NK-92 treated with Interleukin-12 subunit alpha and Interleukin-12 subunit beta, amount 100 ng/mL, for 24 hours (cell line): ENCODE data around the gene CHAC2.
"Not testable (repeated sequence)": the region's sequence is repeated elsewhere in the genome, so short reads cannot be mapped to it uniquely, and the experiment has no call there.

Experiments
- DNase-seq: peaks from one replicate; lab custom pipeline; 2025; lab: John Stamatoyannopoulos, UW

The CHAC2 gene

GRCh38 chr2:53778536-53779162 lies 11.0 kb downstream of the CHAC2 start:
- DNase-seq: no peak

GRCh38 chr2:53780056-53780455 lies 12.5 kb downstream of the CHAC2 start:
- DNase-seq: no peak

- no peak for DNase-seq
Observed at GRCh38 chr2:53782676-53783075, 15.1 kb downstream of the CHAC2 start.

- DNase-seq: no peak
Observed at GRCh38 chr2:53784436-53784835, 16.8 kb downstream of the CHAC2 start.

- no peak for DNase-seq
Observed at GRCh38 chr2:53785366-53785765, 17.8 kb downstream of the CHAC2 start.

GRCh38 chr2:53786352-53786704 lies 18.7 kb downstream of the CHAC2 start:
- DNase-seq: no peak

DNA sequence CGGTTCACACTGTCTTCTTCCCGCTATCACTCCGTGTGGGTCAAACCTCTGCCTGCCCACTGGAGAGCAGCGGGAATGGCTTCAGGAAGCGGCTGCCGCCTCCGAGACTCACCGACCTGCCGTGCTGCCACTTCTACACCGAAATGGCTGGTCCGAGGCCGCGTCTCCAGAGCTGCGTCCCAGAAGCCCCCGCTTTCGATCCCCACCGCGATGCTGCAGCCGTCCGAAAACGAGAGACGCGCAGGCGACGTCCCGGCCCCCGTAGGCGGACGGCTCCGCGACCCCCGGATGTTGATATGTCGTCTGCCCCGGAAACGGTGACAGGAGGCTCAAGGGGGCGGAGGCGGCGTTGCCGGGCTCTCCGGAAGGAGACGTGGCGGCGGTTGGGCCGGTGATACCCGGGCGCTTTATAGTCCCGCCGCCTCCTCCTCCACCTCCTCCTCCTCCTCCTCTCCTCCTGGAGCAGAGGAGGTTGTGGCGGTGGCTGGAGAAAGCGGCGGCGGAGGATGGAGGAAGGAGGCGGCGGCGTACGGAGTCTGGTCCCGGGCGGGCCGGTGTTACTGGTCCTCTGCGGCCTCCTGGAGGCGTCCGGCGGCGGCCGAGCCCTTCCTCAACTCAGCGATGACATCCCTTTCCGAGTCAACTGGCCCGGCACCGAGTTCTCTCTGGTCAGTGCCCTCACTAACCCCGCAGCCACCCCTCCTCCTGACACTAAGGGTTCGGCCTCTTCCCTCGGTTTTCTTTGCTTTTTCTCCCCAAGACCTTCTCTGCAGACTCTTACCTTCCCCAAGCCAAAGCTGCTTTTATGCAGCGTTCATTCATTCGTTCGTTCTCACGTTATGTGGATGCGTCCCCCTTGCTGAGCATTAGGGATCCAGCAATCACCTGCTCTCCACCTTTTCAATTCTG lies 19.4 kb downstream of the CHAC2 start, which contains the start of the genes ASB3 and ERLEC1:
Gene ASB3, minus strand, starts transcription at position 249 of the 909 bp plus-strand sequence. CDS start 21,381 bp downstream, outside the sequence.
Gene ERLEC1, plus strand, starts transcription at position 340 of the 909 bp plus-strand sequence. Its CDS starts 167 bp downstream, at position 507.
- peak; percentile 85 for DNase-seq

DNA sequence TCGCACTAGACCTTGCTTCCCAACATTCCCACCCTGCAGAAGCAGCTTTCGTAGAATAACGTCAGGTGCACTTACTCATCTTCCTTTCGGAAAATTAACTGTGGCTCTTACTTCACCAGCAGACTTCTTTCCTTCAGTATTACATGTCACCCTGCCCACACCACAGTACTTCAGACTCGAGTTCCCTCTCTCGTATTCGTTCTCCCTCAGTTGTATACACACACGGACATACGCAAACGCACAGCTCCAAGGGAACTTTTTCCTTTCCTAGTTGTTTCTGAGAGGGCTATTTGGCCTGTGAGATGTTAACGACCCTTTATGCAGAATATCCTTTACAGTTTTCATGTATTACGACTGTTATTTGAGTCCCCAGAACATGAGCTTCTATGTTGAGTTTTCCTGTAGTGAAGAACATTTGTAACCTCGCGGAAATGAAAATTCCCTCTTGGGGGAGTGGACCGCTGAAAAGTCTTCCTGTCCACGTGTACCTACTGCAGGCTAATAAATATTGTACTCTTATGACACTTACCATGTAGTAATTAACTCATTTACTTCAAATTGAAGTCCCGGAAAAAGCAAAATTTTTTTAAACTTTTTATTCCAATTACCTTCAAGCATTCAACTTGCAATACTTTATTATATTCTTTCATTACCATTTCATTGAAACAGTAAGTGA lies 20.1 kb downstream of the CHAC2 start:
- no peak for DNase-seq

GRCh38 chr2:53793261-53793660 lies 25.7 kb downstream of the CHAC2 start:
- DNase-seq: no peak

- DNase-seq: no peak
Observed at GRCh38 chr2:53793821-53794220, 26.2 kb downstream of the CHAC2 start.

- no peak for DNase-seq
Observed at GRCh38 chr2:53801547-53801946, 33.9 kb downstream of the CHAC2 start.

DNA sequence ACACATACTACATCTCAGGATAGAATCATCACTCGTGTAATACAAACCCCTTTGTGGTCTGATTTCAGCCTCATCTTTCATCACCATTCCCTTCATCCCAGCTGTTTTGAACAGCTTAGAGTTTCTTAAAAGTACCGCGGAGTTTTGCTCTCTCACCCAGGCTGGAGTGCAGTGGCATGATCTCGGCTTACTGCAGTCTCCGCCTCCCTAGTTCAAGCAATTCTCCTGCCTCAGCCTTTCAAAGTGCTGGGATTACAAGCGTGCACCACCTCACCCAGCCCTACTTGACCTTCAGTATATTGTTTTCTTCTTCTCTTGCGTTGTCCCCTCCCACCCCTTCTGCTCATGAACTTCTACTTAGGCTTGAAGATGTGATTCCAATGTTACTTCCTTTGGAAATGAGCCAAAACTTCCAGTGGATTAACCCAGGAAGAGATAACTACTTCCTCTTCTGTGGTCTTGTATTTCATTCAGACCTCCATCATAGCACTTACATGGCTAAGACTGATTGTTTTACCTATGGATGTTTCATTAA lies 35.1 kb downstream of the CHAC2 start:
- DNase-seq: no peak

- DNase-seq: no peak
Observed at GRCh38 chr2:53811601-53812000, 44.0 kb downstream of the CHAC2 start.

DNA sequence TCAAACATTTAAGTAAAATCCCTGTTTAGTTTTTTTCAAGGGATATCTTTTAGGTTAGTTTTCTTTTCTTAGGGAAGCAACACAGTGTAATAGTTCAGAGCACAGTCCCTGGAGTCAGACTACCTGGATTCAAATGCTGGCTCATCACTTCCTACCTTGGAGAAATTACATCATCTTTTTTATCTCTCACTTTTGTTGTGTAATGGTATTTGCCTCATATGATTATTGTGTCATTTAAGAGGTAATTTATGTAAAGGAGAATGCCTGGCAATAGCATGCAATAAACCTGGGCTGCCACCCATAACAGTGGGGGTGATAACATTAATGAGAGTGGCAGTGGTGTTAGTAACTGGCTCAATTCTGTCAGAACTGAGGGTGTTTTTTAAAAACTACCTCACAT lies 45.5 kb downstream of the CHAC2 start:
- DNase-seq: no peak

- no peak for DNase-seq
Observed at GRCh38 chr2:53818854-53819435, 51.3 kb downstream of the CHAC2 start.

DNA sequence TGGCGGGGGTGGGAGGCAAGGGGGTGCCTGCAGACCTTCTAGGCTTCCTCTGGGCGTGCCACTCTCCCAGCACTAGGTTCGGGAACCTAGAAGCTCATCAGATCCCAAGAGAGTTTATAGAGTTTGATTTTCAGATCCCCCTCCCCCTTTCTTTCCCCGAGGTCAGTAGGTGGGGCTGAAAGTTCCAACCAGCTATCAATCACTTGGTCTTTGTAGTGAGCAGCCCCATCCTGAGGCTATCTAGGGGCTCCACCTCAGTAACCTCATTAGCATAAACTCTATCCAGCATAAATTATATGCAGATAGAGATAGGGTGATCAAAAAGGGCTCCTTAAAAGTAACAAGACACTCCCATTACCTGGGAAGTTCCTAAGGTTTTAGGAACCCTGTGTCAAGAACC lies 52.0 kb downstream of the CHAC2 start:
- no peak for DNase-seq

DNA sequence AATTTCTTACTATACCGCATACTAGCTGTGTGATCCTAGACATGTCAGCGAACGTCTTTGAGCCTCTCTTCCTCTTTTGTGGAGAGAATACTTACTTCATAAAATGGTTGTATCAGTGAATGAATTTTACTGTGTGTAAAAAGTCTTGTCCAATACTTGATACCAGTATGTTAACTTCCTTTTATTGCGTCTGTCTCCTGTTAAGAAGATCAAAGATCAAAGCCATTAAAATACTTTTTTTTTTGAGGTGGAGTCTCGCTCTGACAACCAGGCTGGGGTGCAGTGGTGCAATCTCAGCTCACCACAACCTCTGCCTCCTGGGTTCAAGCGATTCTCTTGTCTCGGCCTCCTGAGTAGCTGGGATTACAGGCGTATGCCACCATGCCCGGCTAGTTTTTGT lies 52.4 kb downstream of the CHAC2 start:
- DNase-seq: no peak

DNA sequence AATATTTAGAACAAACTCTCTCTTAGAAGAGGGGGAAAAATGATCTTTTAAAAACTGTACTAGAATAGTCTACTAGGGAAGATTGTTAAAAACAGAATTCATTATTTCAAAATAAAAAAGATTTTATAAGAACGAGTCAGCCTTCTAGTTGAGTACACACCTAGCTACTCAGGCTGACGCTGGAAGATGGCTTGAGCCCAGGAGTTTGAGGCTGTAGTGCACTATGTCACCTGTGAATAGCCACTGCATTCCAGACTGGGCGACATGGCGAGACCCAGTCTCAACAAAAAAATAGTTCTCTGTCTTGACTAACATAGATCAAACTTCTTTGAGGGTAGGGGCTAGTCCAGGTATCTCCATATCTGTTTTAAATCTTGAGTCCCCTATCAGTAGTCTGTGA lies 53.1 kb downstream of the CHAC2 start:
- DNase-seq: no peak

DNA sequence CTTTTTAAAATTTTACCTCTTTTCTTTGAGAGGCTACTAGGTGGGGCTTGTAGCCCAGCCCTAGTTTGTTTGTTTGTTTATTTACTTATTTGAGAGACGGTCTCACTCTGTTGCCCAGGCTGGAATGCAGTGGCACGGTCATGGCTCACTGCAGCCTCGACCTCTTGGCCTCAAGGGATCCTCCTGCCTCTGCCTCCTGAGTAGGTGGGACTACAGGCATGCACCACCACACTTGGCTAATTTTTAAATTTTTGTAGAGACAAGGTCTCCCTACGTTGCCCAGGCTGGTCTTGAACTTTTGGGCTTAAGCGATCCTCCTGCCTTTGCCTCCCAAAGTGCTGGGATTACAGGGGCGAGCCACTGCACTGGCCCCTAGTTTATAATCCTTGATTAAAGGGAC lies 54.2 kb downstream of the CHAC2 start:
- no peak for DNase-seq

- DNase-seq: not testable (repeated sequence)
Observed at GRCh38 chr2:53823639-53824038, 56.0 kb downstream of the CHAC2 start.
